Activated naive CD8-positive, alpha-beta T cell treated with anti-CD3 and anti-CD28 coated beads, Interleukin-2, amount 10 ng/mL, durations not matched to agents 7 days and 5 days (primary cell): ENCODE results near the gene BCL2L11. TPM values are rescaled to one million over a fixed set of nuclear protein-coding genes. Genes with fewer than 3 reads are reported as not detected.
A peak's percentile ranks its signal among the peaks of the same experiment; 100 is the strongest.

ENCODE experiments used
- ATAC-seq: fragments of 150-1000 bp; cut with Tn5 transposase; one replicate; pipeline ENCODE4 v1.10.0; 2021; ENCODE audit warnings: low read depth, moderate library complexity
- POLR2A ChIA-PET: fragments of 350-600 bp; sonication (Branson Sonifier 250); formaldehyde crosslinking; loops from one replicate; lab custom pipeline; 2021; ENCODE audit warnings: antibody characterized with exemption; lab: Charles Lee
- DNase-seq: peaks from one replicate; pipeline ENCODE4 v3.0.0; 2021
- H3K27ac Mint-ChIP-seq: one replicate; pipeline ENCODE4 v1.8.0; 2022; ENCODE audit warnings: mild to moderate bottlenecking, mixed read lengths
- H3K27me3 Mint-ChIP-seq: one replicate; pipeline ENCODE4 v1.8.0; 2022; ENCODE audit warnings: mild to moderate bottlenecking, moderate library complexity, mixed read lengths
- H3K36me3 Mint-ChIP-seq: one replicate; pipeline ENCODE4 v1.8.0; 2021; ENCODE audit warnings: mild to moderate bottlenecking, mixed read lengths
- H3K4me1 Mint-ChIP-seq: one replicate; pipeline ENCODE4 v1.8.0; 2021; ENCODE audit warnings: mixed read lengths
- H3K4me3 Mint-ChIP-seq: one replicate; pipeline ENCODE4 v1.8.0; 2022; ENCODE audit warnings: mild to moderate bottlenecking, moderate library complexity, mixed read lengths
- H3K9me3 Mint-ChIP-seq: one replicate; pipeline ENCODE4 v1.8.0; 2021; ENCODE audit warnings: mixed read lengths
- total RNA-seq, 2 experiments: library from RNA; stranded (reverse); gene quantifications; one replicate each; pipeline ENCODE4 v1.2.3, GENCODE V29; 2021

BCL2L11 gene
- total RNA-seq, 2 experiments from 2014 or later, result 17.2 to 21.1 TPM

DNA sequence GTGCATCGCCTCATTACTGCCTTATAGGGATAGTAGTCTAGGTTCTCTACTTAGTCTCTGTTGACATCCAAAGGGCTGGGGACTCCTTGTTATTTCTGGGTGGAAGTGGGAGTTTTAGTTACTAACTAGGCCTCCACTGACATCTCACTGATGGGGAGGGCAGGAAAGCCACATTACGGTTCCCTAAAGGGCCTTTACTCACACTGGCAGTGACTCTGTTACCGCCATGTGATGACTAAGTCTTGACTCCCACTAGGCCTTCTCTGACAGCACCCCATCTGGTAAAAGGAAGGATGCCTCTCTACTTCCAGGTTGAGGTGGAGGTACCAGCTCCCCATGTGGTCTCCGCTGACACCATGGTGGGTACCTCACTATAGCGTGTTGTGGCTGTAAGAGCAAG is 14.0 kb upstream of the BCL2L11 start:
- DNase-seq, result no peak
- Mint-ChIP-seq H3K9me3 (no peaks in the 10 kb centered on the region), H3K4me1 (peaks cover 1% of the 10 kb centered on the region)

DNA sequence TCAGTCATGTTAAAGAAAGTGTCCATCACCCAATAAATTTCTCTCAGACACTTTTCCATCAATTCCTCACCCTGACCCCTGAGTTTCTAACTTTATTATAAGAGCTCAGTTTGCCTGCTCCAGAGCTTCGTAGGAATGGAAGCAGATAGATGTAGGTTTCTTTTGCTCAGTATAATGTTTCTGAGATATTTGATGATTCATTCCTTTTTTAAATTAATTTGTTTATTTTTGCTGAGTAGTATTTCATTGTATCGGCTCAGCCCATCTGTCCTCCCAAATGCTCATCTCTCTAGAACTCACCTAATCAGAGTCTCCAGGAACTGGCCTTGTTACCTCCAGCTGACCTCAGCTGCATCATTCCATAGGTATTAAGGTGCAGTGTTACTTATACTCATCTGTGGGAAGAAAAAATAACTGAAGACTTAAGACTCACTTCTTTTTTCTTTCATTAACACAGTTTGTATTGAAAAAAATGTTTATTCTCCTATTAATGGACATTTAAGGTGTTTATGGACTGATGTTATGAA is 11.9 kb upstream of the BCL2L11 start:
- peaks cover 1% of the 10 kb centered on the region for H3K4me1 Mint-ChIP-seq
- peaks cover 31% of the 10 kb centered on the region for H3K27me3 Mint-ChIP-seq
- H3K4me3 Mint-ChIP-seq, result no peak overlapping the region
- POLR2A ChIA-PET, result no interaction called here
- H3K27ac Mint-ChIP-seq, result no peak overlapping the region
- ATAC-seq (no peak), DNase-seq (no peak)
- no peaks in the 10 kb centered on the region for H3K9me3 Mint-ChIP-seq
- H3K36me3 Mint-ChIP-seq, result peaks cover 3% of the 10 kb centered on the region

More for the DNA sequence above, 14.0 kb upstream of the BCL2L11 start:
- POLR2A ChIA-PET, result no interaction called here
- H3K4me3 Mint-ChIP-seq, result no peak overlapping the region
- peaks cover 3% of the 10 kb centered on the region for H3K36me3 Mint-ChIP-seq
- ATAC-seq, result no peak
- H3K27ac Mint-ChIP-seq, result no peak overlapping the region
- peaks cover 24% of the 10 kb centered on the region for H3K27me3 Mint-ChIP-seq

DNA sequence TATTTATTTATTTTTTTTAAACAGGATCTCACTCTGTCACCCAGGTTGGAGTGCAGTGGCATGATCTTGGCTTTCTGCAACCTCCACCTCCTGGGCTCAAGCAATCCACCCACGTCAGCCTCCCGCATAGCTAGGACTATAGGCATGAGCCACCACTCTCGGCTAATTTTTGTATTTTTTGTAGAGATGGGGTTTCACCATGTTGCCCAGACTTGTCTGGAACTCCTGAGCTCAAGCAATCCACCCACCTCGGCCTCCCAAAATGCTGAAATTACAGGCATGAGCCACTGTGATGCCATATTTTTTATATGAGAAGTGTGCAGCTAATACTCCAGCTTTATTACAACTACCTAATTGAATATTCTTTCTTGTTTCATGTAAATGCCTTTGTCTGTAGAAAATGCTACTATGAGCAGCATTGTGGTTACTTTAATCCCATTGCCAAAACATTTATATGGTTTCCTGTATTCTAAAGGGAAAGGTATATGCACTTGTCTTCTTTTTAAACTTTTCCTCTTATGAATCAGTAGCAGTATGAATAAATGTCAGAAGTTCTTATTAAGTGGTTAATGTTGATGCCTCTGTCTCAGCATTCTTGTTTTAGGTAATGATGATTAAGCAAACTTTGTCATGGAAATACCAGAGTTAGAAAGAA is 9.5 kb upstream of the BCL2L11 start:
- Mint-ChIP-seq H3K27me3 (peaks cover 37% of the 10 kb centered on the region), H3K27ac (no peak overlapping the region), H3K36me3 (peaks cover 2% of the 10 kb centered on the region), H3K4me1 (peaks cover 4% of the 10 kb centered on the region), H3K4me3 (no peak overlapping the region), H3K9me3 (no peaks in the 10 kb centered on the region)
- DNase-seq (no peak), ATAC-seq (no peak)
- POLR2A ChIA-PET, result no interaction called here

DNA sequence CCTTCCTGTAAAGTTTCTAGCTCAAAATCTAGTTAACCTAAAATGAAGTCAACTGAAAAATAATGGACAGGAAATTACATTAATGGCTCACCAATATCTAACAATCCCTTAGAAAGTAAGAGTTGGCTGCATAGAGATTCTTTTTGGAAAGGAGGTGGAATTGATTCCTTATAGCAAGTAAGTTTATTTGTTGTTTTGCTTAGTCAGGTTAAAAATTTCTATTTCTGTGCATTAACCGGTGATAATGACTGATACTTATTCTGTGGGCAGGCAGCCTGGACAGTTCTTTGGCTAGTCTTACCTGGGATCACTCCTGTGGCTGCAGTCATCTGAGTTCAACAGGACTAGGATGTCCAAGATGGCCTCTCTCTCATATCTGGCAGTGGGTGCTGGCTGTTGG is 6.9 kb upstream of the BCL2L11 start:
- Mint-ChIP-seq H3K27me3 (peaks cover 57% of the 10 kb centered on the region), H3K27ac (no peak overlapping the region), H3K36me3 (no peaks in the 10 kb centered on the region), H3K4me1 (peaks cover 23% of the 10 kb centered on the region), H3K4me3 (no peak overlapping the region), H3K9me3 (no peaks in the 10 kb centered on the region)
- ATAC-seq (no peak), DNase-seq (no peak)
- POLR2A ChIA-PET, result no interaction called here

DNA sequence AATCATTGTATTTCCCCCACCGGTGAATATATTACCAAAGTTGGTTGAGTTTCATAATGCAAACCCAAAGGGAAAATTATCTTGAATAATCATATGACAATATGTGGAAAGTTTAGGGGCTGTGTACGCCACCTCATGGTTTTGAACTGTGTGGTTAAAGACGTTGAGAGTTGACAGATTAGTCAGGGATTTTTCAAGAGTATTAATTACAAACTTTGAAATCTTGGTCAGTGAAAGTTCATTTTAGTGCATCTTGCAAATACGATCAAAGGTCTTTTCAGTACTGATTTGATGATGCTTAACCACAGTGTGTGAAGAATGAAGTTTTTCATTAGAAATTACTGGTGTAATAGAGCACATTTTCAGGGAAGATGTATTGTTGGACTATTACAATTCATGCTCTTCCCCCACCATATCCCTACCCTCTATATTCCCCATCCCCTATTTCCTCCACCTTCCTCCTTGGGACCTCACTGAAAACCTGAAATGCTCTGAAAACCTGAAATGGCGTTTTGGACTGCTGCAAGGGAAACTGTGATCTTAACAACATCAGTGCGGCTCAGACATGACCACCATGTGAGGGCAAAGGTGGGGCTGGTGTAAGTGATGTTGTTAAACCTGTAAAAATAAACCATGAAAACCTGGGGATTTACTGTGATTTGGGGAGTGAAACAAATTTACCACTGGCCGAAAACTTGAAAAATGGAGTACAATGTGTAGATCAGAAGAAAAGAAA is 4.5 kb upstream of the BCL2L11 start:
- Mint-ChIP-seq H3K4me1 (peaks cover 29% of the 10 kb centered on the region), H3K9me3 (no peaks in the 10 kb centered on the region), H3K27me3 (peaks cover 62% of the 10 kb centered on the region), H3K4me3 (no peak overlapping the region), H3K36me3 (no peaks in the 10 kb centered on the region), H3K27ac (no peak overlapping the region)
- POLR2A ChIA-PET, result no interaction called here
- no peak for DNase-seq
- ATAC-seq, result no peak

DNA sequence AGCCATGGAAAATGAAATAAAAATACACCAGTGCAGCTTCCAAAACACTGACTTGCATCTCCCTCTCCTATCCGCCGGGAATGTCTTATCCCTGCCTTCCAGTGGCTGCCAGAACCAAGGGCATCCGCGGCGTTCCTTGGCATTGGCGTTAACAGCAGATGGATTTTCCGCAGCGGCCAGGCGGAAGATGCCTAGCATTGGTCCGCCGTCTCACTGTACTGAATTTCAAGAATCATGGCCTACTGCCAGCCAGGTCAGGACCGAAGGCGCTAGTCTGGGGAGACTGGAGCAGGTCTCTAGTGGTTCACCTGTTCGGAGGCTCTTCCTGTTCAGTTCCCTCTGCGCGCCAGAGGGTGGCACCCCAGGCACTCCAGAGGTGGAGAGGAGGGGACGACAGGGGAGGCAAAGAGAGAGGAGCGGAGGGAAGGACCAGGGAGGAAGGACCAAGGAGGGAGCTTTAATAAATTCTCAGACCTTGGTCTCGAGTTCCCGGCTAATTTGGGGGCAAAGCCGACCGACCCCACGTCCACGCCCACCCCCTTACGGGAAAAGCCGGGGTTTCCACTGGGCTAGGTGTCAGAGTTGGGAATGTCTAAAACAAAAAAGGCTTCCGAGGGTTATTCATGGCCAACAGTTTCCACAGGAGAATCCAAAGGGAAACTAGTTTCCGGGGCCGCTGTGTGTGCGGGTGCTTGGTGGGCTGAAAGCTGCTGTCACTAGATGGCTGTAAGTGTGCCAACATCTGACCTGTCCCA is 3.7 kb upstream of the BCL2L11 start:
- H3K4me1 Mint-ChIP-seq, result peaks cover 29% of the 10 kb centered on the region
- DNase-seq (peak; percentile 70), ATAC-seq (peak; percentile 38)
- POLR2A ChIA-PET, result no interaction called here
- no peak overlapping the region for H3K27ac Mint-ChIP-seq
- no peaks in the 10 kb centered on the region for H3K9me3 Mint-ChIP-seq
- peak overlapping the region; percentile 78 for H3K4me3 Mint-ChIP-seq
- no peaks in the 10 kb centered on the region for H3K36me3 Mint-ChIP-seq
- H3K27me3 Mint-ChIP-seq, result peaks cover 62% of the 10 kb centered on the region

DNA sequence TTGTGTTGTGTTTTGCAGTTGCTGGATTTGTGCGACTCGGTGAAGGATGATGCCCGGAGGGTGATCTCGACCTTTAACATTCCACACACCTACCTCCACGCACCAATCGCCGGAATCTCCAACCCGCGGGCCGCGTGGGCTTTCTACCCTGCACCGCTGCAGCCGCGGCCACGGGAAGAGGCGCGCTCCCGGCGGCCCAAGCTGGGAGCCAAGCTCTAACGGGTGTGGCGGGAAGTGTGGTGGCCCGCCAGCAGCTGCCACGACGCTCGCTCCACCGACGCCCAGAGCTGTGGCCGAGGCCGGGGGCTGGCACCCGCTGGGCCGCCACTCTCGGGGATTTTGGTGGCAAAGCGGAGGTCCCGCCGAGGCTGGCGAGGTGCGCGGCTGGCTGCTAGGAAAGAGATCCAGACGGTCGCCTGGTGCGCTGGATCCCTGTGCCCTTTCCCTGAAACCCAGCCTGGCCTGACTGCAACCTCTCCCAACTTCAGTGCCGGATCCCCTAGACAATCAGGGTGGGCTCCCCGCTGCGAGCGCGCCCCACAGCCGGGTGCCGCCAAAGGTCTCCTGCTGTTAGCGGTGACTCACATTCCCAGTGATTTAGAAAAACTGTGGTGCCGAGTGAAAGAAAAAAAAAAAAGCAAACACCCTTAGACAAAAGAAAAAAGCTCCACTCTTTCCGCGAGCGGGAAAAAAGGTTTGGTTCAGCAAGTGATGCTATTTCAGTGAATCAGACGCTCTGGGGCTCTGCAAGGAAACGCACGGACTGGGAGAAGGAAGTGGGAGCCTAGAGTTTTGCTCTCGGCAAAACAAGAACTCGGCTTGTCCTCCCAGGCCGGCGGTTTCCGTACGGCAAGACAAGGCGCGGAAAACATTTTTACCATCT is 2.9 kb upstream of the BCL2L11 start:
- DNase-seq (peak; percentile 54), ATAC-seq (no peak)
- Mint-ChIP-seq H3K36me3 (no peaks in the 10 kb centered on the region), H3K4me1 (peaks cover 29% of the 10 kb centered on the region), H3K9me3 (no peaks in the 10 kb centered on the region), H3K27ac (no peak overlapping the region), H3K27me3 (peaks cover 60% of the 10 kb centered on the region), H3K4me3 (peak overlapping the region; percentile 78)
- POLR2A ChIA-PET, result no interaction called here

DNA sequence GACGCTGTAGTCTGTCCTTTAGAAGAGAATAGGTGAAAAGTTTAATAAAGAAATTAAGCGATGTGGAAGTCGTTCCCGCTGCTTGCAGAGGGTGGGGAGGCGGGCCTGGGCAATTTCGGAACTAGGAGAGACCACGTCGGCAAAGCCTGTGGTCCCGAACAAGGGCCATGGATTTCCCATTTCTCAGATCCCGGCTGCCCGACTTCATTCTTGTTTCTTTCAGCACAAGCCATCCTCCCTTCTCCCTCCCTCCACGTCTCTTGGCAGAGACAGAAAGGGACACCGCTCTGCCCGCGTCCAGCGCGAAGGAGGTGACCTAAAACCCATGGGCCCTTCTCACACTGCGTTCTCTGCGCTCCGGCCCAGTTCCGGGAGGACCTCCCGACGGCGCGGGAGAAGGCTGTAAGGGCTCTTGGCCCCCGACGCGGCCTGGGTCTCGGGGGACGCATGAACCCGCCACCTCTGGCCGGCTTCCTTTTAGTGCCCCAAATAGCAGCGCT is 2.2 kb upstream of the BCL2L11 start:
- peak; percentile 50 for DNase-seq
- Mint-ChIP-seq H3K27ac (no peak overlapping the region), H3K4me1 (peaks cover 31% of the 10 kb centered on the region), H3K4me3 (peak overlapping the region; percentile 78), H3K9me3 (no peaks in the 10 kb centered on the region), H3K36me3 (no peaks in the 10 kb centered on the region), H3K27me3 (peaks cover 58% of the 10 kb centered on the region)
- POLR2A ChIA-PET, result no interaction called here
- ATAC-seq, result no peak

DNA sequence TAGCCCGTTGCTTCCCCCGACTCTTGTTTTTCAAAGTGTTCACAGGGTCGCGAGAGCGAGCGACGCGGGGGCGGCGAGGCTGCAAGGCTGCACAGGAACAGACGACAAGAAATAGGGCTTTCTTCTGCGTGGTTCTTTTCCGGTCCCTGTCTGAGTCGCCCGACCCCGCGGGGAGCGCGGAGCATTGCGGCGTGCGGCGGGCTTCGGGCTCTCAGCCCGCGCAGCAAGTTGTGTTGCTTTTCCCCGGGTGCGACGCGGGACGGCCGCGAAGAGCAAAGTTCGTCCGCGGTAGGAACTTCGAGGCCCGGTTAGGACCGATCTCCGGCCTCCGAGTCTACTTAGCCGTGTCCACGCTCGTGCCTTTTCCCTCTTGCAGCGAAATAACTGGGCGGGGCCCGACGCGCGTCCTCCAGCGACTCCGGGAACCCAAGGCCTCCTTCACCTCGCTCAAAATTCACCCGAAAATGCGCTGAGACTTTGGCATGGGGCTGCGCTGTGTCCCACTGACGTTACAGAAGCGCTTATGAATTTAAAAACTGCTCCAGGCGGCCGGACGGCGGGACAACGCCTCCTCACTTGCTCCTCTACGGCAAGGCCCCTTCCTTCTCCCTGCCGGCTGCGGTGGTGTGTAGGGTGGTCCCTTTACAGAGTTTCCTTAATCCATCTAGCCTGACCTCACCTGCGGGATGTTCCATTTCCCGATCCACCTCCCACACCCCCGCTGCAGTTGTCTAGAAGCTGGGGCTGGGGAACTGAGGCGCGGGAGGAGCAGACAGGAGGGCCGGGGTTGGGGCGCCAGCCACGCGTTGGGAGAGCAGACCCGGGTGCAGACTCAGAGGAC is 1.5 kb upstream of the BCL2L11 start:
- Mint-ChIP-seq H3K27me3 (peaks cover 52% of the 10 kb centered on the region), H3K36me3 (peaks cover 4% of the 10 kb centered on the region), H3K27ac (no peak overlapping the region), H3K9me3 (no peaks in the 10 kb centered on the region), H3K4me1 (peaks cover 32% of the 10 kb centered on the region), H3K4me3 (peak overlapping the region; percentile 78)
- POLR2A ChIA-PET, result no interaction called here
- ATAC-seq (no peak), DNase-seq (peak; percentile 62)

DNA sequence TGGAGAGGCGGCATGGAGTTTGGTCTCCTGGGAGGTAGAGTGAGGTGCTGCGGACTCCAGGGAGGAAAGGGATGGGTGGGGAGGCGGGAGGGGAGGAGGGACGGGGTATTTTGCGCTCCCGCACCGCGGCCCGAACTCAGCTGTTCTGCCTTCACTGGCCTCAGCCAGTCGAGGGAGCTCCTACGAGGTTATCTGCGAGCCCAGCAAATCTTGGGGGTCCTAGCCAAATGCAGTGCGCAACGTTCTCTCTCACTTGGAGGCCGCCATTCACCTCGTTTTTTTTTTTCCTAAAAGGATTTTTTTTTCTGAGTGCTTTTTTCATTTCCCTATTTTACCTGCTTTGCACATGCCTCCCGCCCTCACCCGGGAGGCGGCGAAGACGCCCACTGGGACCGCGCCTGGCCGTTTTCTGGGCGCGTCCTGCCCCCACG is 877 bp upstream of the BCL2L11 start:
- Mint-ChIP-seq H3K27ac (no peak overlapping the region), H3K4me1 (peaks cover 32% of the 10 kb centered on the region), H3K4me3 (peak overlapping the region; percentile 78), H3K9me3 (no peaks in the 10 kb centered on the region), H3K36me3 (peaks cover 4% of the 10 kb centered on the region), H3K27me3 (peaks cover 51% of the 10 kb centered on the region)
- POLR2A ChIA-PET, result interaction anchor here (1.4 kb wide), 1 partner anchor 442 kb away, joined by 4 read pairs; the partner anchor contains the start of gene BUB1
- no peak for DNase-seq
- no peak for ATAC-seq

DNA sequence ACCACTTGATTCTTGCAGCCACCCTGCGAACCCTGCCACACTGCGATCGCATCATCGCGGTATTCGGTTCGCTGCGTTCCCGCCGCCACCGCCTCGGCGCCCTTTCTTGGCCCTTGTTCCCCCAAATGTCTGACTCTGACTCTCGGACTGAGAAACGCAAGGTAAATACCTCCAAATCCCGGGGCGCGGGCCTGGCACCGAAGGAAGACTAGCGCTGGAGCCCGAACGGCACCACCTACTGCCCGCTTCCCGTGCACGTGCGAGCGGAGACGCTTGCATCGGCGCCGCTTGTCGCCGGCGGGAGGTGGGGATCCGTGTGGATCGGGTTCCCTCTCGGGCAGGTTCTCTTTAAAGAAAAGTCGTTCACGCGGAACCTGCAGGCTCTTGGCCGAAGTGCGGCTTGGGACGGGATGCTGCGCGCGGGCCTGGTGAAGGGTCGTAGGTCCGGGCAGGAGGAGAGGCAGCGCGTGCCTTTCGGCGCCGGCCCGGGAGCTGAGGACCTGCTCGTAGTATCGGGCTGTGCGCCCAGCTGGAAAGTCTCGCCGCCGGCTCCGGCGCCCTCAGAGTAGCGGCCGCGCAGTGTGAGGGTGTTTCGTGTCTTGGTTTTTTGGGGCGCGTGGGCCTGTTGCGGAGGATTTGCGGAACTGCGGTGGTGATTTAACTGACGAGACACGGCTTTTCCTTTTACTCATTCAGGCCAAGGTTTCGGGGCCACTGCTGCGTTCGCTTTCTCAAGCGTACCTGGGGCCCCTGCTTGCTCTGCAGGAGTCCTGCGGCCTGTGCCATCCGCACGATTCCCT is 514 bp downstream of the BCL2L11 start:
- Mint-ChIP-seq H3K9me3 (no peaks in the 10 kb centered on the region), H3K27me3 (peaks cover 41% of the 10 kb centered on the region), H3K4me3 (peak overlapping the region; percentile 95), H3K27ac (peak overlapping the region; percentile 89), H3K36me3 (peaks cover 7% of the 10 kb centered on the region), H3K4me1 (peaks cover 31% of the 10 kb centered on the region)
- DNase-seq (peak; percentile 75), ATAC-seq (peak; percentile 8)
- POLR2A ChIA-PET, result interaction anchor here (0.6 to 1.4 kb wide), 3 partner anchors 72 to 443 kb away, joined by 3 to 5 read pairs (median 4); partner anchors contain the start of gene BUB1
